ENCODE measurements around the gene TAPT1.
A peak's percentile ranks its signal among the peaks of the same experiment; 100 is the strongest.

TAPT1 gene

DNA sequence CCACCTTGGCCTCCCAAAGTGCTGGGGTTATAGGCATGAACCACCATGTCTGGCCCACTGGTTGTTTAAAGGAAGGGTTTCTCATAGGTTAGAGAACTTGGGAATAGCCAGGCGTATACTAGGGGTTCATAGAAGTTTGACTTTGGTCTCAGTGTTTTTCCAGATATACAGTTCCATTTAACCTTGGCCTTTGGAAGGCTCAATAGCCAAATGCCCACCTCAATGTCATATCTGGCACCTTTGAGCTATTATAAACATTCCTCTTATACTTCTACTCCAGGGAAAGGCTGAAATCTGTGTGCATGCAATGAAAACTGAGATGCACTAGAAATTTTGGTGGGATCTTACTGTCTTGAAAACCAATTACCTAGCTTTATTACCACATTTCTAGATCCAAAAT is 95.0 kb downstream of the TAPT1 start:
- DNase-seq (ENCODE audit: low read depth) = no peak

DNA sequence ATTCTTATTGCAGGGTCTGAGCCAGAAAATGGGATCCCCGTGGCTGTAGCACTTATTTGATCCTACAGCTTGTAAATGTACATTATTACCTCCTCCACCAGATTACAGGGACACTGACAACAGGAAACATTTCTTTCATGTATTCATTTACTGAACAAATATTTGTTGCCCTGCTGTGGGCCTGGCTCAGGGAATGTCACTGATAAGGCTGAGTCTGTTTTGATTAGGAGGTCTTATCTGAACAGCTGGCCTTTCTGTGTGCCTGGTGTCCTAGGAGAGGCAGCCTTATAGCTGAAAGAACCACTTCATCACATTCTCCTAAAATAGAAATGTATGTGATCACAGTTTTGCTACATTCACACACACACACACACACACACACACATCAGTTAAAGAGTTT is 96.9 kb downstream of the TAPT1 start:
- DNase-seq (ENCODE audit: low read depth) = no peak

DNA sequence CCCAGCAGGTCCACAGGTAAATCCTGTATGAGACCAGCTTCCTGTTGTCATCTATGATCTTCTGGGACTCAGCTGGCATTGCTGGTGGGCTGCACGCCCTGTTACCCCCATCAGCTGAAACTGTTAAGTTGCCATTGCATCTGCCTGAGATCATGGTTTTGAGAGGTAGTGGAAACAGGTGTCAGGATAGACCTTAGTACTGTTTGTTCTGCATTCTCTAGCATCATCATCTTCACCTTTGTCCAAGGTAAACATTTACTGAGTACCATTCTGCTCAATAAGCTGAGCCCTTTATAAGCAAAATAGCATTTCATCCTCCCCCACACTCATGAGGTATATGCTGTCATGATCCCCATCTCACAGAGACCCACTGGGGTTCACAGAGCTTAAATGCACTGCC is 99.6 kb downstream of the TAPT1 start:
- no peak for DNase-seq (ENCODE audit: low read depth)

DNA sequence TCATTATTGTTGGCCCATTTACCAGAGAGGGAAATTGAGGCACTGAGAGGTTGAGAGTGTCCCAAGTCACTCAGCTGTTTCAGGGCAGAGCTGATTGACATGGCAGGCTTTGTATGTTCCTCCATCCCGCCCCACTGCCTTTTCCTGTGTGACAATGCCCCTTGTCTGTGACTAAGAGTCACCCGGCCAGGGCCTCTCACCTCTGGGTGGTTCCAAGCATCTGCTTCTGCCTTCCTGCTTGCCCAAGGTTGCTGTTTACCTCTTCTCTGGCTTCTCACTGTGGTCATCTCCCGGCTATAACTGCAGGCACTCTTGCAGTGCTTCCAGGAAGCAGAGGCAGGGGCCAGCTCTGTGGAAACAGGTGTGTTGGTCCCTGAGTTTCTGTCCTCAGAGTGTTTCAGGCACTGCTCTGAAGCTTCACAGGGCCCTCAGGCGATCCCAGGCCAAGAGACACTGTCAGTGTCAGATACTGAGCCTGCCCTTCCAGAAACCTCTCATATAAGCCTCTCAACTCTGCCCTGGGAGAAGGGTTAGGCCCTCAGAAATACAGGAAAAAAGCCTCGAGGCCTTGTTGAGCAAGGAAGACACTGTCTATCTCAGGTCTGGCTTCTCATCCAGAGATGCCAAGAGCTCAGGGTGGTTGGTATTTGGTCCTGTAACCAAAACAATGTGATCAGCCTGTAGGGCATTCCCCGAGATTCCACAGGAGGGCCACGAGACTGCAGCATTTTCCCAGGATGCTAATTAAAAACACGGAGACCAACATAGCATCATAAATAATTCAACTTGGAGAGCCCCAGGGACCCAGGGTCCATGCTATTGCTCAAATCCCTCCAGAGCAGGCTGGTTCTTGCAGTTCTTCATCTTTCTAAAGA is 100.5 kb downstream of the TAPT1 start:
- peak; percentile 2 for DNase-seq (ENCODE audit: low read depth)

DNA sequence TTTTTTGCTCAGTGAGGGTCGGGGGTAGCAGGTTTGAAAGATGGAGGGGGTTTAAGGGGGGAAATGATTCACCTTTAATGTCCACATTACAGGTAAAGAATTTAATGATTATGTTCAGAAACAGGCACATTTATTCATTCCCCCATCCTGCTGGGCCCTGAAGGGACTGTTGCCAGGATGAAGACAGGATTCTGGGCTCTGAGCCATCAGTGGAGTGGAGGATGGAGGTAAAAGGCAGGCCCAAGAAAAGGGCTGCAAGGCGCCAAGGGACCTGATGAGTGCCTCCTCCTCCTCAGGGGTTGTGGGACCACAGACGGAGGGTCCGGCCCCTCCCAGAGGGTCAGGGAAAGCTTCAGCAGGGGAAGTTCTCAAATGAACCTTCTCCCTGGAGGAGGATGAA is 102.0 kb downstream of the TAPT1 start:
- no peak for DNase-seq (ENCODE audit: low read depth)

DNA sequence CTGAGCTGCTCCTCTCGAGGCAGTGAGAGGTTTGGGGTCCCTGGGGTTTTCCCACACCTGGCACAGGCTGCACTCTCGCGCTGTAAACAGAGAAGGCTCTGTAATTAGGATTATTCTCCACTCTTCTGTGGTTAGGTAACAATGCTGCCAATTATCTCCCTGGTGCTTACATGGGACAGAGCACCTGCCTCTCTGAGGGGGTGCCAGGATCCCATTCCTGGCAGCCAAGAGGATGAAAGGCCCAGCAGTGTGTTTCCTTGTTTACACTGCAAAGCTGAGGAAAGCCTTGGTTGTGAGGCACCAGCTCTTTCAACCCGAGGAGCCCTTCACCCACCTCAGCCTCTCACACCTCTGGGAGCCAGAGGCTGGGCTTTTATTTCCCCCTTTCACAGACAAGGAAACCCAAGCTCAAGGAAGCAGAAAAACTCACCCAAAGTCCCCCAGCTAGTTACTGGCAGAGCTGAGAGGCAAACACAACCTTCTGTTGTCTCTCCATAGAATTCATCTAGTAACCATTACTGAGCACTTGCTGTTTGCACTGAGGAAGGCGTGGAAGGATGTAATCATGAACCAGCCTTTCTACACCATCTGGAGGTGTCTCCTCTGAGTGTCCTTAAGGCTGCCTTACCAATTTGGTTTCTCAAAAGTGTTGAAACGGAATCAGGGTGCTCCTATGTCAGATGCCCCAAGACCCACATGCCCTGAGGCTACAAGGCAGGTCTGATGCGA is 102.8 kb downstream of the TAPT1 start:
- no peak for DNase-seq (ENCODE audit: low read depth)

DNA sequence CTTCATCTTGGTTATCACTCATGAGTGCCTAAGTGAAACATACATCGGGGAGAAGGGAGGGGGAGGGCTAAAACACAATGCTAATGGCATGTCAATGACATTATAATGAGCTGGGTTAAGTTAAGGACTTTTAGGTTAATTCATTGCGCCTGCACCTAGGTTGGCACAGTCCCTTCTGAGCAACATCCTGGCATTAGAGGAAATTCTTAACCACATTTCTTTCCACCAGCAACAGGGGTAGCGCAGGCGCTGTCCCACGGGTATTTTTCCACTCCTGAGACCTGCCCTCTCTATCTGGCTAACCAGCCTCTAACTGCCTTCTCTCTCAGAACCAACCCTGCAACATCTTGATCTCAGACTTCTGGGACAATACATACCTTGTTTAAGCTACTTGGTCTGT is 103.5 kb downstream of the TAPT1 start:
- DNase-seq (ENCODE audit: low read depth) = no peak

DNA sequence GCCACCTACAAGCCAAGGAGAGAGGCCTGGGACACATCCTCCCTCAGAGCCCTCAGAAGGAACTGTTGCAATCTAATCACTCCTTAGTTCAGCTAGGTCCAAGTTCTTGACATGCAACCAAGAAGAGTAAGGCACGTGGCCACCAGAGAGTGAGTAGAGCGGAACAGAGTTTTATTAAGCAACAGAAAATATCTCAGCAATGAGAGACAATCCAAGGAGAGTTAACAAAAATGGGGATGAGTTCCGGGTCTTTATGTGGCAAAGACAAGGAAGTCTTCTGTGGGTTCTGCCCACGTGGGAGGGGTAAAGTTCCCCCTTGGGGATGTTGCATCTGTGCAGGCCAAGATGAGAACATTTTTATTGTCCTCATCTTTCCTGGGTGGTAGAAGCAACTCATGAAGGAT is 104.0 kb downstream of the TAPT1 start:
- no peak for DNase-seq (ENCODE audit: low read depth)

DNA sequence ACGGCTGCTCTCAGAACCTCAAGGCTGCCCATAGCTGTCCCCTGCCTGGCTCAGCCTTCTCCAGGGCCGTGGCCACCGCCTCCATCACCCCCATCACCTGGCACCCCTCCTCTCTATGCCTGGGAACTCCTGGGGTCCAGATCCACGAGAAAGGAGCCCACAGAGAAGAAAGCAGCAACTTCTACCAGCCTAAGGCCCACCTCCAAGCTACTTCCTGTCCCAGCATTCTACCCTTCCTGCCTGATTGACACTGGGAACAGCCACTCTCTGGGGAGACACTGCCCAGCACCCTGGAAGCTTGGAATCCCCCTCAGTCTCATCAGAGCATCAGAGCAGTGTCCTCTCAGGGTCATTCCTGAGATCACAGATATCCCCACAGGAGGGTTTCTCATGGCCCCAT is 105.6 kb downstream of the TAPT1 start:
- DNase-seq (ENCODE audit: low read depth) = peak; percentile 41

DNA sequence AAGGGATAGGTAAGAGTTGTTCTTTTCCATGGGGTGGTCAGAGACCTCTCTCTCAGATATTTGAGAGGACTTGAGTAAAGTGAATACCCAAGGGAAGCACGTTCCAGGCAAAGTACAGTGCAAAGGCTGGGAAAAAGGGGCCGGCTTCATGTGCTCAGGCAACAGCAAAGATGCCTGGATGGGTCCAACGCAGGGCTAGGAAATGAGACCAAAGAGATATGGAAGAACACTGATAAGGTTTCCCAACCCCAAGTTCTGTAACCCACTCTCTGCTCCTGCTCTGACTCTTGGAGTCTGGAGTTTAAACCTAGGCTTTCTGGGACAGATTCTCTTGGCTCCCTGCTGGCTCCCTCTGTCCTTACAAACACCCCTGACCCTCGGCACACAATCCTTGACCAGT is 106.3 kb downstream of the TAPT1 start:
- DNase-seq (ENCODE audit: low read depth) = no peak

DNA sequence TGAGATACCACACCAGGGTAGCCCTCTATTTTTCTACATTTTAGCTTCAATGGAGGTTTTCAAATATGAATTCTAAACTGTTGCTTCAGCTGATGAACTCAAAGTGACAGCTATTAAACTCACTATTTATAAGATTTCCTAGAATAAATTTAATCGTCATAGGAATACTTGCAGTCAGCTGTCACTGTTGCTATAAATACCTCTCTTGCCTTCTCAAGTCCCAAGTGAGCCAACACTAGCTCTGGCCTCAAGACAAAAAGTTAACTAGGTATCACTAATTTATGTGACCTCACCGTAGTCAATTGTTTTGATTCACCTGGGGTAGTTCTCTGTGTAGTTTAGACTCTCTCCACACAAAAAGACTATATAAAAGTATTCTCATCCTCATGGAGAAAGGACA is 108.2 kb downstream of the TAPT1 start:
- DNase-seq (ENCODE audit: low read depth) = no peak

DNA sequence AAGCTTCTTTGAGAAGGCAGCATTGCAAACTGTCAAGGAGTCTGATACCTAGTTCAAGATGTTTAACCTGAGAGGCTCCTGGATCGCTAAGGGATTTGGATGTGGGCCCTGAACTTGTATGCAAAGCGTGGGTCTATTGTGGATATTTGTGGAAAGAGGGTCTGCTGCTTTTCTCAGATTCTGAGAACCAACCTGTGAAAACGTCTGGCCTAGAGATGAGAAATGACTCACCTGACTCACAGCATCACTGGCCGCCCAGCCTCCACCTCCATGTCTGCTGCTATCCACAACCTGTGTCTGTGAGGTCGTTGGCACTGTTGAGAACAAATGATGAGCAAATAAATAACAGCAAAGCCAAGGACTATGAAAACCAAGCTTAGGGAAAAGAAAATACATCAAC is 109.1 kb downstream of the TAPT1 start:
- no peak for DNase-seq (ENCODE audit: low read depth)

DNA sequence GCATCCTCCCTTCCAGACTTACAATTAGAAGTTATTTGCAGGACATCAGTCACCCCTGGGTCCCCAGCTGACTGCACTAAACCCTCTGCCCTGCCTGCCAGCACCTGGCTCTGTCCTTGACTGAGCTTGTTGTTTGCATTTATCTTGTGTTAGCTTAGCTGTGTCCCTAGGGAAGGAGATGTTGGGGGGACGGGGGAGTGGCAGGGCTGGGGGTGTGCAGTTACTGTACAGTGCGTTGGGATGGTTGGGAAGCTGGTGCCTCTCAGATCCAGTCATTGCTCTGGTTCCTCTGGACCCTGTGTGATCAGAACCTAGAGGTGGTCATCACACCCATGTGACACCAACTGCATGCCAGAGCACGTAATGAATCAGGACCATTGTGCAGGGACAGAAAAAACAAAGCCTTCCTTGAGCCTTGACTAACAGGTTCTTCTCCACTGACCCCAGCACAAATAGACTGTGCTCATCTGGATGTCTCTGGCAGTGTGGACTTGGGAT is 109.7 kb downstream of the TAPT1 start:
- DNase-seq (ENCODE audit: low read depth) = no peak

DNA sequence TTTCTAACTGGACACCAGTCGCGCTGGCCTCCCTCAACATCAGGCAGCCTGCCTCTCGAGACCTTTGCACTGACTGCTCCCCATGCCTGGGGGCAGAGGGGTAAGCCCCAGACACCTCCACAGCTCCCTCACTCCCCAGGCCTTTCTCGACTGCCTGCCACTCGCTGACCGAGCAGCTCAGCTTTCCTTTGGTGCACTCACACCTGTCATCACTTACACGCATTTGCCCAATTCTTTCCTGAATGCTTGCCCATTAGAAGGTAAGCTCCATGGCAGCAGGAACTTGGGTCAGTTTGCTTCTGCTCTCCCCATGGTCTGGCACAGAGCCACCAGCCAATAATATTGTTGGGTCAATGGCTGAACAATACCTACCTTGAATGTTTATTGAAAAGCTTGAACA is 110.3 kb downstream of the TAPT1 start:
- DNase-seq (ENCODE audit: low read depth) = no peak

DNA sequence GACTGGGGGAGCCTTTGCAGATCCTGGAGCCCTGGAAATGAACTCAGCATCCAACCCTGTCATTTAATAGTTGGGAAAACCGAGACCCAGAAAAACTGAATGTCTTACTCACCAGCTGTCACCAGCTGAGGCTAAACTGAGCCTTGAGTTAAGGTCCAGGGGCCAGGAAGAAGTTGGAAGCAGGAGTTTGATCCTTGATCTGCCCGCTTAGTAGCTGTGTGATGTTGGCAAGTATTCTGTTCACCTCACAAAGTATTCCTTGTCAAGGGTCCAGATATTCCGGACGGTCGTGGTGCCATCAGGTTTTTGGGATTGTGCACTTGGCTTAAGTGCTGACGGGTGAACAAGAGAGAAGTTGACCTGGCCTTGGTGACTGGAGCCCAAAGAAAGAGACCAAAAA is 111.7 kb downstream of the TAPT1 start:
- no peak for DNase-seq (ENCODE audit: low read depth)

DNA sequence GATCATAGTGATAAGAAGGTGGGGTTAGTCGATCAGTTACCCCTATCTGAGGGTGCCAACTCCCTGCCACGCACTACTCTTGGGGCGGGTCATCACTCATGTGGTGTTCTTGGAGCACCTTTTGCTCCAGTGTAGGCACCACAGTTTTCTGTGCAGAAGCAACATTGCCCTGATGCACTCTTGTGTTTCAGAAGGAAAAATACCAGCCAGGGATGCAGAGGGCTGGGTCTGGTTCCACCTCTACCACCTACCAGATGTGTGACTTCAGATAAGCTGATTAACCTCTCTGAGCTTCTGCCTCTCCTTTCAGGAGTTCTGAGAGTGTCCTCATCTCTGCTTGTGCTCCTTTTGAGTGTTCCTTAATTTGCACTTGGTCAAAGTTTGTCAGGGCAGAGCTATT is 112.5 kb downstream of the TAPT1 start:
- no peak for DNase-seq (ENCODE audit: low read depth)

DNA sequence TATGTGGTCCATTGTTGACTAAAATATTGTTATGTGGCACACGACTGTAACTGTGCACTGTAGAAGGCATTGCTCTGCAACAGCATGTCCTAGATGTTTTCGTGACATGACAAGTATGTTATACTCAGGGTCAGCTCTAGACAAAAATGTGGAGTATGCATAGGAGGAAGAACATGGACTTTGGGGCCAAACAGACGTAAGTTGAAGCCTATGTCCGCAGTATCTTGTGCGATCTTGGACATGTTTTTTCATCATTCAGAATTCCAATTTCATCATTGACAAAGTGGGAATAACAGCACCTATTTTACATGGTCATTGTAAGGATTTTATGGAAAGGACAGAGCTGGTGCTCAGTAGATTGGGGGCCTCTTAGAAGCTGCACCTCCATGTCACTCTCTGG is 114.7 kb downstream of the TAPT1 start:
- DNase-seq (ENCODE audit: low read depth) = no peak

DNA sequence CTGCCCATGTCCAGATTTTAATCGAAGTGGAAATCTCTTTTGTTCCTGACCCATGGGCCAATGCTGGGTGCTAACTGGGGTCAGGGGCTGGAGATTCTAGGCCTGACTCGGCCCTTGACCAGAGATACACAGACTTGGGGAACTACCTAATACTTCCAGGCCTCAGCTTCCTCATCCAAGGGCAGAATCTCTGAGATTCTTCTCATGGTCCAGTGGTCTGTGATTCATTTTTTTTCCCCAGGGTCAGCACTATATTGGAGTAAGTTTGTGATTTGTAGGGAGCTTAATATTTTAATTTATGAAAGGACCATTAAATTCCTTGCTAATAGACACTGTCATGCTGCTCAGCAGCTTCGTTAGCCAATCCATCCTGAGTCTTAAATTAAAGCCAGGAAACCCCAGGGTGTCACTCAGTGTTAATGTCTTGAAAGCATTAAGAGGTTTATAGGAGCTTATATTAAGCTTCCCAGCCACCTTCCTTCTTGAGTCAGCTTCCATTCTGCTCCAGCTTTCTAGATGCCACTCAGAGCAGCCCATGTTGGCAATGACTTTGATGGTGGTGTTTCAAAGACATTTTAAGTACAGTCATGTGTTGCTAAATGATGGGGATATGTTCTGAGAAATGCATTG is 115.5 kb downstream of the TAPT1 start:
- no peak for DNase-seq (ENCODE audit: low read depth)

All from ELR (cell line).